ENCODE measurements around the gene TH.

GRCh38 chr11:2176389-2176900 is 4.8 kb upstream of the TH start:
- TF ChIP-seq YY1 (IDR thresholded peaks at IDR 0.05; ENCODE audit: insufficient read depth, insufficient read length) (no peak), SUZ12 (IDR thresholded peaks at IDR 0.05; ENCODE audit: extremely low read depth, insufficient read depth, insufficient read length) (no peak), ZNF274 (IDR thresholded peaks at IDR 0.05; ENCODE audit: low read depth, low read length) (no peak)
